Measurements from ENCODE around the gene UBASH3A. TPM values are rescaled to one million over a fixed set of nuclear protein-coding genes. Genes with fewer than 3 reads are reported as not detected.

Gene UBASH3A
- total and polyA plus RNA-seq, 2 donors (not counting 1 experiment from before 2014, with no cell fraction given), result 0.12 to 0.33 TPM

- ATAC-seq (ENCODE audit: low read depth) (no peak), DNase-seq (no peak)
- H3K27me3 Mint-ChIP-seq, result peaks cover 36% of the 10 kb centered on the region
- Histone ChIP-seq H4K20me1 (ENCODE audit: control insufficient read depth, insufficient read depth, low read length, poor library complexity, severe bottlenecking) (no peaks in the 10 kb centered on the region), H3K79me2 (ENCODE audit: control insufficient read depth, insufficient read depth, low read length) (no peaks in the 10 kb centered on the region), H3K4me2 (replicated peaks; ENCODE audit: low read depth, low read length, poor library complexity, severe bottlenecking) (no peak overlapping the region), H3K4me3 (ENCODE audit: control extremely low read depth in 1 of 5, extremely low read depth in 1 of 5, insufficient read depth in 1 of 5, low read depth in 2 of 5, low read length in 4 of 5) (no peak overlapping the region), H3K9ac (ENCODE audit: low read length) (no peak overlapping the region), H2AFZ (ENCODE audit: insufficient read depth, low read depth, low read length, poor library complexity, severe bottlenecking) (no peak overlapping the region), H3K9me3 (ENCODE audit: control extremely low read depth in 1 of 3, control insufficient read depth in 2 of 3, insufficient read depth in 1 of 3, low read length in 2 of 3) (peaks cover 0 to 22% (median 6%) of the 10 kb centered on the region in 3 donors), H3K27me3 (replicated peaks in 1 of 4; ENCODE audit: control extremely low read depth in 1 of 4, control insufficient read depth in 3 of 4, insufficient read depth in 4 of 4, low read length in 3 of 4) (peaks cover 0 to 18% (median 4%) of the 10 kb centered on the region in 4 experiments), H3K36me3 (replicated peaks in 1 of 2; ENCODE audit: control extremely low read depth in 1 of 2, control insufficient read depth in 1 of 2, extremely low read depth in 1 of 2, insufficient read depth in 2 of 2, low read length in 1 of 2) (no peaks in the 10 kb centered on the region), H3K4me1 (ENCODE audit: control insufficient read depth in 2 of 2, insufficient read depth in 2 of 2, low read length in 2 of 2) (no peaks in the 10 kb centered on the region), H3K27ac (ENCODE audit: low read length in 2 of 2) (no peak overlapping the region)
- ChIA-PET POLR2A (no interaction called here), CTCF (no interaction called here)
- H3K27ac Mint-ChIP-seq, result no peak overlapping the region
- H3K4me1 Mint-ChIP-seq, result peaks cover 3% of the 10 kb centered on the region
- 80% methylated on average over 8 of the region's 8 CpGs for WGBS (ENCODE audit: insufficient coverage)
- intact Hi-C loops (cut with micrococcal nuclease), result no loop called here
- peaks cover 4% of the 10 kb centered on the region for H3K9me3 Mint-ChIP-seq (ENCODE audit: insufficient read depth)
- no peak for TF ChIP-seq CTCF (IDR thresholded peaks at IDR 0.05)
- TF ChIP-seq EZH2 (IDR thresholded peaks at IDR 0.05; ENCODE audit: borderline replicate concordance, insufficient read depth, low read depth, low read length, poor library complexity, severe bottlenecking), result no peak
- no peak overlapping the region for H3K4me3 Mint-ChIP-seq
Measured at GRCh38 chr21:42437786-42438185, 34.1 kb downstream of the UBASH3A start.

GRCh38 chr21:42438316-42439205 is 34.9 kb downstream of the UBASH3A start:
- DNase-seq, result no peak
- no peak overlapping the region for H2AFZ ChIP-seq (ENCODE audit: insufficient read depth, low read depth, low read length, poor library complexity, severe bottlenecking)
- ChIA-PET POLR2A (no interaction called here), CTCF (no interaction called here)
- TF ChIP-seq EZH2 (IDR thresholded peaks at IDR 0.05; ENCODE audit: borderline replicate concordance, insufficient read depth, low read depth, low read length, poor library complexity, severe bottlenecking), result no peak
- no peak overlapping the region for H3K27ac Mint-ChIP-seq
- no peak overlapping the region for H3K4me3 Mint-ChIP-seq
- 88% methylated on average over 25 of the region's 25 CpGs for WGBS (ENCODE audit: insufficient coverage)
- intact Hi-C loops (cut with micrococcal nuclease), result no loop called here
- no peaks in the 10 kb centered on the region for H4K20me1 ChIP-seq (ENCODE audit: control insufficient read depth, insufficient read depth, low read length, poor library complexity, severe bottlenecking)
- H3K4me2 ChIP-seq (replicated peaks; ENCODE audit: low read depth, low read length, poor library complexity, severe bottlenecking), result no peak overlapping the region
- peaks cover 0 to 18% (median 5%) of the 10 kb centered on the region in 3 donors for H3K9me3 ChIP-seq (ENCODE audit: control extremely low read depth in 1 of 3, control insufficient read depth in 2 of 3, insufficient read depth in 1 of 3, low read length in 2 of 3)
- no peak overlapping the region for H3K9ac ChIP-seq (ENCODE audit: low read length)
- H3K79me2 ChIP-seq (ENCODE audit: control insufficient read depth, insufficient read depth, low read length), result no peaks in the 10 kb centered on the region
- H3K27me3 ChIP-seq (replicated peaks in 1 of 4; ENCODE audit: control extremely low read depth in 1 of 4, control insufficient read depth in 3 of 4, insufficient read depth in 4 of 4, low read length in 3 of 4), result peaks cover 0 to 18% (median 4%) of the 10 kb centered on the region in 4 experiments
- no peaks in the 10 kb centered on the region for H3K36me3 ChIP-seq (replicated peaks in 1 of 2; ENCODE audit: control extremely low read depth in 1 of 2, control insufficient read depth in 1 of 2, extremely low read depth in 1 of 2, insufficient read depth in 2 of 2, low read length in 1 of 2)
- H3K4me1 ChIP-seq (ENCODE audit: control insufficient read depth in 2 of 2, insufficient read depth in 2 of 2, low read length in 2 of 2), result no peaks in the 10 kb centered on the region
- H3K9me3 Mint-ChIP-seq (ENCODE audit: insufficient read depth), result peaks cover 3% of the 10 kb centered on the region
- ATAC-seq (ENCODE audit: low read depth), result no peak
- no peak overlapping the region for H3K27ac ChIP-seq (ENCODE audit: low read length in 2 of 2)
- peaks cover 3% of the 10 kb centered on the region for H3K4me1 Mint-ChIP-seq
- no peak overlapping the region for H3K4me3 ChIP-seq (ENCODE audit: control extremely low read depth in 1 of 5, extremely low read depth in 1 of 5, insufficient read depth in 1 of 5, low read depth in 2 of 5, low read length in 4 of 5)
- peaks cover 28% of the 10 kb centered on the region for H3K27me3 Mint-ChIP-seq

Measured in B cell (primary cell).